ENCODE results near the gene TNP2.
"Not testable (repeated sequence)": the region's sequence is repeated elsewhere in the genome, so short reads cannot be mapped to it uniquely, and the experiment has no call there.

TNP2 gene

DNA sequence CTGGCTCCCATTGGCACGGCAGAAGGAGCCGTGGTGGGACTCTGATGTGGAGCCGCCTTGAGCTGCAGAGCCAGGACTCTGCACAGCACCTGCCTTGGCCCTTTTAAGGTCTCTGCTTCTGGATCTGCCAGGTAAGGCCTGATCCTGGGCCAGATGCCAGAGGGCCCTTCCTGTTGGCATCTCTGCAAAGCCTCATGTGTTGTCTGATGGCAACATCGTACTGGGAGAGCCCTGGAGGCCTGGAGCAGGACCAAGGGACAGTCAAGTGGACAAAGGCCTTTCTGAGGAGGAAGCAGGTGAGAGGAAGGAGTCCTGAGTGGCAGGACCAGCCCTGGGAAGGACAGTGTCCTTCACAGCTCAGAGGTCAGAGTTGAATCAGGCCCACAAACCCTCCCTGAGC, 39.2 kb downstream of the TNP2 start:
- POLR2A ChIA-PET: interaction anchor here (1.4 kb wide), 1 partner anchor 26 kb away, joined by 5 read pairs; the partner anchor contains the start of gene SOCS1
- DNase-seq (ENCODE audit: extremely low spot score): no peak
- CTCF ChIA-PET: interaction anchor here (0.6 kb wide), 1 partner anchor 266 kb away, joined by 3 read pairs; no protein-coding TSS in a partner anchor
- TF ChIP-seq FOXA1 (IDR thresholded peaks at IDR 0.05) (no peak), HDGF (IDR thresholded peaks at IDR 0.05; ENCODE audit: borderline replicate concordance) (no peak)

DNA sequence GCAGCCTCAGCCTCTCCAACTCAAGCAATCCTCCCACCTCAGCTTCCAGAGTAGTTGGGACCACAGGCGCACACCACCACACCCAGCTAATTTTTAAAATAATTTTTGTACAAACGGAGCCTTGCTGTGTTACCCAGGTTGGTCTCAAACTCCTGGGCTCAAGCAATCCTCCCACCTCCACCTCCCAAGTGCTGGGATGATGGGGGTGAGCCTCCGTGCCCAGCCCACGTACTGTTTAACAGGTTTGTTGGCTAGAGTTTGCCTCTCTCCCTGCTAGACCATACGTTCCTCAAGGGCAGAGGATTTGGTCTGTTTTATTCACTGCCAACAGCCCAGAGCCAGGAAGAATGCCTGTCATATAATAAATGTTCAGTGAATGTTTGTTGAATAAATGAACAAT, 39.7 kb downstream of the TNP2 start:
- CTCF ChIA-PET: interaction anchor here (0.6 kb wide), 1 partner anchor 266 kb away, joined by 3 read pairs; no protein-coding TSS in a partner anchor
- no peak for DNase-seq (ENCODE audit: extremely low spot score)
- no peak for TF ChIP-seq FOXM1 (IDR thresholded peaks at IDR 0.05; ENCODE audit: borderline replicate concordance)
- no peak for TF ChIP-seq FOXK2 (IDR thresholded peaks at IDR 0.05)
- TF ChIP-seq HDGF (IDR thresholded peaks at IDR 0.05; ENCODE audit: borderline replicate concordance): no peak
- TF ChIP-seq, protein P1, sequence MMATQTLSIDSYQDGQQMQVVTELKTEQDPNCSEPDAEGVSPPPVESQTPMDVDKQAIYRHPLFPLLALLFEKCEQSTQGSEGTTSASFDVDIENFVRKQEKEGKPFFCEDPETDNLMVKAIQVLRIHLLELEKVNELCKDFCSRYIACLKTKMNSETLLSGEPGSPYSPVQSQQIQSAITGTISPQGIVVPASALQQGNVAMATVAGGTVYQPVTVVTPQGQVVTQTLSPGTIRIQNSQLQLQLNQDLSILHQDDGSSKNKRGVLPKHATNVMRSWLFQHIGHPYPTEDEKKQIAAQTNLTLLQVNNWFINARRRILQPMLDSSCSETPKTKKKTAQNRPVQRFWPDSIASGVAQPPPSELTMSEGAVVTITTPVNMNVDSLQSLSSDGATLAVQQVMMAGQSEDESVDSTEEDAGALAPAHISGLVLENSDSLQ (IDR thresholded peaks at IDR 0.05): no peak
- TF ChIP-seq ELF4 (IDR thresholded peaks at IDR 0.05): no peak
- no peak for TF ChIP-seq ARNT (IDR thresholded peaks at IDR 0.05)
- TF ChIP-seq BHLHE40 (IDR thresholded peaks at IDR 0.05; ENCODE audit: borderline replicate concordance): no peak
- TF ChIP-seq NFRKB (IDR thresholded peaks at IDR 0.05): no peak
- no peak for TF ChIP-seq SUZ12 (IDR thresholded peaks at IDR 0.05)
- TF ChIP-seq SP1 (IDR thresholded peaks at IDR 0.05): no peak
- TF ChIP-seq ZNF384 (IDR thresholded peaks at IDR 0.05): no peak

GRCh38 chr16:11225677-11226549, 43.2 kb downstream of the TNP2 start:
- no peak for DNase-seq (ENCODE audit: extremely low spot score)
- ChIA-PET CTCF (no interaction called here), POLR2A (no interaction called here)
- TF ChIP-seq L3MBTL2 (conservative IDR thresholded peaks at IDR 0.05): no peak
- TF ChIP-seq FOXA1 (IDR thresholded peaks at IDR 0.05): no peak
- TF ChIP-seq BHLHE40 (IDR thresholded peaks at IDR 0.05; ENCODE audit: borderline replicate concordance): no peak
- no peak for TF ChIP-seq FOXK2 (IDR thresholded peaks at IDR 0.05)
- no peak for TF ChIP-seq TARDBP (IDR thresholded peaks at IDR 0.05)
- TF ChIP-seq ARNT (IDR thresholded peaks at IDR 0.05): no peak
- TF ChIP-seq ELF4 (IDR thresholded peaks at IDR 0.05): no peak
- no peak for TF ChIP-seq CTBP1 (IDR thresholded peaks at IDR 0.05; ENCODE audit: borderline replicate concordance)
- TF ChIP-seq, protein P1 (IDR thresholded peaks at IDR 0.05): no peak
- no peak for TF ChIP-seq NFRKB (IDR thresholded peaks at IDR 0.05)
- no peak for TF ChIP-seq ZNF384 (IDR thresholded peaks at IDR 0.05)
- no peak for TF ChIP-seq HDGF (IDR thresholded peaks at IDR 0.05; ENCODE audit: borderline replicate concordance)
- no peak for TF ChIP-seq SUZ12 (IDR thresholded peaks at IDR 0.05)
- TF ChIP-seq LEF1 (IDR thresholded peaks at IDR 0.05; ENCODE audit: borderline replicate concordance): no peak
- TF ChIP-seq SP1 (IDR thresholded peaks at IDR 0.05): no peak
- TF ChIP-seq FOXM1 (IDR thresholded peaks at IDR 0.05; ENCODE audit: borderline replicate concordance): no peak

More for the DNA sequence above, 39.7 kb downstream of the TNP2 start:
- POLR2A ChIA-PET: interaction anchor here (1.4 kb wide), 1 partner anchor 27 kb away, joined by 5 read pairs; the partner anchor contains the start of gene SOCS1

- no peak for TF ChIP-seq ZNF384 (IDR thresholded peaks at IDR 0.05)
- no peak for TF ChIP-seq ELF4 (IDR thresholded peaks at IDR 0.05)
- TF ChIP-seq, protein P1 (IDR thresholded peaks at IDR 0.05): no peak
- no peak for TF ChIP-seq NFRKB (IDR thresholded peaks at IDR 0.05)
- TF ChIP-seq LEF1 (IDR thresholded peaks at IDR 0.05; ENCODE audit: borderline replicate concordance): no peak
- TF ChIP-seq CTBP1 (IDR thresholded peaks at IDR 0.05; ENCODE audit: borderline replicate concordance): no peak
- TF ChIP-seq ARNT (IDR thresholded peaks at IDR 0.05): no peak
- no peak for TF ChIP-seq SUZ12 (IDR thresholded peaks at IDR 0.05)
- no peak for TF ChIP-seq HDGF (IDR thresholded peaks at IDR 0.05; ENCODE audit: borderline replicate concordance)
- no peak for TF ChIP-seq FOXM1 (IDR thresholded peaks at IDR 0.05; ENCODE audit: borderline replicate concordance)
- TF ChIP-seq FOXK2 (IDR thresholded peaks at IDR 0.05): no peak
- no peak for TF ChIP-seq SP1 (IDR thresholded peaks at IDR 0.05)
- ChIA-PET CTCF (no interaction called here), POLR2A (interaction anchor here (1.7 kb wide), 1 partner anchor 31 kb away, joined by 4 read pairs; the partner anchor contains the start of gene SOCS1)
- no peak for DNase-seq (ENCODE audit: extremely low spot score)
Measured at GRCh38 chr16:11224894-11225676, 44.0 kb downstream of the TNP2 start.

DNA sequence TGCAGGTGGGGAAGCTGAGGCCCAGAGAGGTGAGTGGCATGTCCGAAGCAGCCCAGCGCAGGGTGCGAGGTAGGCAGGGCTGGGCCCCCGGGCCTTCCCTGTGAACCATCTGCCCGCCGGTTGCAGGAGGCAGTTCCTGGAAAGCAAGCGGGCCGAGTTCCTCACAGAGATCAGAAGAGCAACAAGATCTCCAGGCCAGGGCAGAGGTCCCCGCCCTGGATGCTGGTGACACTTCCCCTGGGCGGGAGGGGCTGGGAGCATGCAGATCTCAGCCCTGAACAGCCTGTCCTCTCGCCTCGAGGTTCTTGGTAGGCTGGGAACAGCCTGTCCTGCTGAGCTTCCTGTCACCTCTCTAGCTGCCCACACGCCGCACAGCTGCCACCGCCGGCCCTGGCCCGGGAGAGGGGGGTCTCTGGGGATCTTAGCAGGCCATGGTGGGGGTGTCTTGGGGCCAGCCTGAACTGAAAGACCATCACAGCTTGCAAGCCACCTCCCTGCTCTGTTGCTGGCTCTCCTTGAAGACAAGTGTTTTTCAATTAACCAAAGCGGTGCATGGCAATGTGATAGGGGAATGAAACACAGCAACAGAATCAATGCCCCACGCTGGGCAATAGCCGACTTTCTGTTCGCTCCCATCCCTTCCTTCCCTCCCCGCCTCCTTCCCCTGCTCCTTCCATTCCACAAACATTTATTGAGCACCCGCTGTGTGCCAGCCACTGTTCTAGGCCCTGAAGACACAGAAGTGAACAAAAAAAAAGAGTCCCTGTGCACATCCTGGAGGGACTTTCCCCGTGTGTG, 44.8 kb downstream of the TNP2 start:
- DNase-seq (ENCODE audit: extremely low spot score): no peak
- POLR2A ChIA-PET: interaction anchor here (1.7 kb wide), 1 partner anchor 32 kb away, joined by 4 read pairs; the partner anchor contains the start of gene SOCS1
- TF ChIP-seq SP1 (IDR thresholded peaks at IDR 0.05) (no peak), LEF1 (IDR thresholded peaks at IDR 0.05; ENCODE audit: borderline replicate concordance) (no peak), FOXA1 (IDR thresholded peaks at IDR 0.05) (no peak), ARNT (IDR thresholded peaks at IDR 0.05) (no peak)
- CTCF ChIA-PET: no interaction called here

DNA sequence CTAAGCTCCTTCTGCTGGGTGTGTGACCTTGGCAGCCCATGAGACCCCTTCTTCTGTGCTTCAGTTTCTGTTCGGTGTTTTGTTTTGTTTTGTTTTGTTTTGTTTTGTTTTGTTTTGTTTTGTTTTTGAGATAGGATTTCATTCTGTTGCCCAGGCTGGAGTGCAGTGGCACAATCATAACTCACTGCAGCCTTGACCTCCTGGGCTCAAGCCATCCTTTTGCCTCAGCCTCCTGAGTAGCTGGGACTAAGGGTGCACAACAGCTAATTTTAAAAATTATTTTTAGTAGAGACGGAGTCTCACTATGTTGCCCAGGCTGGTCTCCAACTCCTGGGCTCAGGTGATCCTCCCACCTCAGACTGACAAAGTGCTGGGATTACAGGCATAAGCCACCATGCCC, 48.6 kb downstream of the TNP2 start:
- POLR2A ChIA-PET; DNase-seq (ENCODE audit: extremely low spot score); CTCF ChIA-PET: not testable (repeated sequence)

Measured in HEK293T (cell line).